HCT116 (cell line): ENCODE results near the gene WDR38. TPM values are rescaled to one million over a fixed set of nuclear protein-coding genes. Genes with fewer than 3 reads are reported as not detected.

Experiments used
- ATAC-seq: fragments of 200-7000 bp; cut with Tn5 transposase; 2 replicates; pipeline ENCODE4 v1.9.1; 2020; ENCODE audit warnings: mild to moderate bottlenecking, moderate library complexity
- BruUV-seq: library from RNA; stranded (reverse); fragments of 400-500 nt; replicated peaks from 2 replicates; lab custom pipeline; 2021; lab: Mats Ljungman, UMichigan
- CTCF ChIA-PET: fragments of 300-600 bp; sonication (Branson Sonifier 250); formaldehyde crosslinking; loops from one replicate; lab custom pipeline; 2021; ENCODE audit warnings: antibody characterized with exemption; lab: Charles Lee
- POLR2A ChIA-PET: fragments of 300-600, 350-600 bp; sonication (Branson Sonifier 250); formaldehyde crosslinking; loops from one replicate; lab custom pipeline; 2021; ENCODE audit warnings: antibody characterized with exemption; lab: Charles Lee
- RAD21 ChIA-PET, 2 experiments: fragments of 300-600 bp; sonication (Branson Sonifier 250); formaldehyde crosslinking; loops; one replicate each; lab custom pipeline; 2023; ENCODE audit warnings: low total read pairs in 2 of 2; ENCODE audit not compliant: uncharacterized antibody in 2 of 2, unreplicated experiment in 2 of 2, low non-redundant PET in 1 of 2; lab: Charles Lee
- DNase-seq: peaks from one replicate; pipeline ENCODE4 v3.0.0-alpha.2; 2010; ENCODE audit warnings: low read depth, low spot score
- H2AFZ ChIP-seq: fragments of 200-600 bp; shearing (Covaris generic), sonication (generic); 2 replicates; pipeline ENCODE4 v1.6.1; 2017; ENCODE audit warnings: low read depth, mixed run types, mixed read lengths, antibody characterized with exemption, low read length; ENCODE audit not compliant: poor library complexity, severe bottlenecking
- H3K27ac ChIP-seq: 2 replicates; pipeline ENCODE4 v1.5.1; 2012; ENCODE audit warnings: low read depth, low read length
- H3K27me3 ChIP-seq: fragments of 200-600 bp; sonication (generic); 2 replicates; pipeline ENCODE4 v1.6.1; 2016; ENCODE audit warnings: mixed run types, low read length, mixed read lengths; ENCODE audit not compliant: insufficient read depth
- H3K36me3 ChIP-seq, 2 experiments: fragments of 200-500 bp in 1 of 2; fragments of 200-600 bp in 1 of 2; sonication (Bioruptor generic) in 1 of 2; sonication (generic) in 1 of 2; 2 replicates each; pipeline versions ENCODE4 v1.5.1 to v1.6.1; 2014 to 2016; ENCODE audit warnings: low read length in 2 of 2, inconsistent platforms in 1 of 2, mixed read lengths in 1 of 2, mixed run types in 1 of 2; ENCODE audit not compliant: insufficient read depth in 2 of 2, control insufficient read depth in 1 of 2
- H3K4me1 ChIP-seq, 2 experiments: fragments of 200-600 bp in 1 of 2; sonication (generic) in 1 of 2; 2 replicates each; pipeline versions ENCODE4 v1.5.1 to v1.6.1; 2012 to 2017; ENCODE audit warnings: low read length in 2 of 2, inconsistent platforms in 1 of 2, mild to moderate bottlenecking in 1 of 2, mixed read lengths in 1 of 2, mixed run types in 1 of 2, moderate library complexity in 1 of 2; ENCODE audit not compliant: insufficient read depth in 2 of 2, control insufficient read depth in 1 of 2
- H3K4me2 ChIP-seq: fragments of 200-600 bp; sonication (generic); 2 replicates; pipeline ENCODE4 v1.6.1; 2017; ENCODE audit warnings: mixed run types, low read length, mixed read lengths
- H3K4me3 ChIP-seq, 2 experiments: fragments of 200-600 bp in 1 of 2; sonication (generic) in 1 of 2; replicated peaks in 1 of 2; 2 replicates each; pipeline ENCODE4 v1.5.1; 2011 to 2016; ENCODE audit warnings: low read length in 2 of 2, control low read depth in 1 of 2, low read depth in 1 of 2, mild to moderate bottlenecking in 1 of 2, mixed read lengths in 1 of 2, mixed run types in 1 of 2
- H3K79me2 ChIP-seq: fragments of 200-600 bp; sonication (generic); 2 replicates; pipeline ENCODE4 v1.6.1; 2017; ENCODE audit warnings: mild to moderate bottlenecking, mixed run types, low read length, moderate library complexity, mixed read lengths; ENCODE audit not compliant: insufficient read depth
- H3K9ac ChIP-seq: fragments of 200-600 bp; sonication (generic); 2 replicates; pipeline ENCODE4 v1.6.1; 2016; ENCODE audit warnings: low read length, mixed read lengths
- H3K9me2 ChIP-seq: fragments of 200-600 bp; sonication (generic), shearing (Covaris generic); 2 replicates; pipeline ENCODE4 v1.6.1; 2017; ENCODE audit warnings: mixed run types, mild to moderate bottlenecking, moderate library complexity; ENCODE audit not compliant: insufficient read depth
- H3K9me3 ChIP-seq, 2 experiments: fragments of 200-500 bp in 1 of 2; fragments of 200-600 bp in 1 of 2; sonication (Bioruptor generic) in 1 of 2; sonication (generic) in 1 of 2; 2 replicates each; pipeline ENCODE4 v1.6.1; 2014 to 2017; ENCODE audit warnings: low read length in 2 of 2, mixed read lengths in 2 of 2, inconsistent platforms in 1 of 2, low read depth in 1 of 2, mild to moderate bottlenecking in 1 of 2, mixed run types in 1 of 2, moderate library complexity in 1 of 2; ENCODE audit not compliant: control insufficient read depth in 1 of 2, insufficient read depth in 1 of 2
- H4K20me1 ChIP-seq: fragments of 200-600 bp; sonication (generic), shearing (Covaris generic); 2 replicates; pipeline ENCODE4 v1.6.1; 2017; ENCODE audit warnings: mixed run types, mild to moderate bottlenecking, moderate library complexity; ENCODE audit not compliant: insufficient read depth
- CEBPB ChIP-seq: IDR thresholded peaks from 2 replicates; pipeline ENCODE4 v1.6.1; 2012; ENCODE audit warnings: low read depth
- CTCF ChIP-seq, 3 experiments: fragments of 200-600 bp in 1 of 3; sonication (generic) in 1 of 3; IDR thresholded peaks in 2 of 3; conservative IDR thresholded peaks in 1 of 3; 2 replicates each; pipeline ENCODE4 v1.5.1; 2012 to 2017; ENCODE audit warnings: low read depth in 2 of 3, low read length in 2 of 3, antibody characterized with exemption in 1 of 3, borderline replicate concordance in 1 of 3, control low read depth in 1 of 3, mild to moderate bottlenecking in 1 of 3, mixed read lengths in 1 of 3, mixed run types in 1 of 3, moderate library complexity in 1 of 3; ENCODE audit not compliant: insufficient read depth in 1 of 3
- EZH2 ChIP-seq: fragments of 200-600 bp; sonication (generic); IDR thresholded peaks from 2 replicates; pipeline ENCODE4 v1.6.1; 2017; ENCODE audit warnings: antibody characterized with exemption, mixed run types
- EZH2phosphoT487 ChIP-seq: fragments of 200-600 bp; IDR thresholded peaks from 2 replicates; pipeline ENCODE4 v1.6.1; 2018; ENCODE audit warnings: antibody characterized with exemption, borderline replicate concordance
- FOSL1 ChIP-seq: IDR thresholded peaks from 2 replicates; pipeline ENCODE4 v1.6.1; 2012; ENCODE audit warnings: low read depth
- MAX ChIP-seq: IDR thresholded peaks from 2 replicates; pipeline ENCODE4 v1.6.1; 2012
- POLR2A ChIP-seq: IDR thresholded peaks from 2 replicates; pipeline ENCODE4 v1.7.0; 2011; ENCODE audit warnings: borderline replicate concordance; ENCODE audit not compliant: insufficient read depth, insufficient read length; ENCODE audit errors: extremely low read depth
- RAD21 ChIP-seq: IDR thresholded peaks from 2 replicates; pipeline ENCODE4 v1.6.1; 2012; ENCODE audit warnings: low read depth, mild to moderate bottlenecking
- SP1 ChIP-seq: IDR thresholded peaks from 2 replicates; pipeline ENCODE4 v1.6.1; 2012; ENCODE audit warnings: low read depth
- YY1 ChIP-seq: IDR thresholded peaks from 2 replicates; pipeline ENCODE4 v1.6.1; 2011; ENCODE audit warnings: low read length, low read depth, moderate library complexity, mild to moderate bottlenecking; ENCODE audit not compliant: insufficient replicate concordance; ENCODE audit errors: extremely low read depth
- intact Hi-C: fragments of 100-400 bp; cut with micrococcal nuclease; formaldehyde crosslinking; loops from 2 replicates; pipeline ENCODE4 v1.10.0; 2022
- total RNA-seq: library from RNA; stranded (reverse); gene quantifications from one replicate; pipeline ENCODE4 v1.2.1, GENCODE V29; 2021; ENCODE audit not compliant: unreplicated experiment

Gene WDR38
- total RNA-seq, 1 experiment from 2014 or later, result not detected

- Histone ChIP-seq H3K36me3 (peaks cover 13 to 36% of the 10 kb centered on the region in 2 experiments; a peak in 3 of 4 replicates), H3K9ac (peak overlapping the region; percentile 98), H3K4me1 (peaks cover 19 to 48% of the 10 kb centered on the region in 2 experiments), H3K27ac (peak overlapping the region; percentile 96), H3K9me3 (no peaks in the 10 kb centered on the region), H3K4me3 (peak overlapping the region; percentile 91 to 94), H3K27me3 (no peaks in the 10 kb centered on the region), H3K4me2 (peak overlapping the region; percentile 84), H2AFZ (no peak overlapping the region), H3K79me2 (peaks cover 88% of the 10 kb centered on the region), H3K9me2 (no peaks in the 10 kb centered on the region), H4K20me1 (peaks cover 19% of the 10 kb centered on the region; the same call in 1 of the 2 replicates)
- intact Hi-C loops, result no loop called here
- ChIA-PET CTCF (no interaction called here), RAD21 (no interaction called here), POLR2A (no interaction called here)
- TF ChIP-seq RAD21 (no peak), YY1 (no peak), CEBPB (no peak), EZH2phosphoT487 (no peak), POLR2A (no peak), EZH2 (no peak)
- DNase-seq (no peak), ATAC-seq (no peak)
- BruUV-seq, result no TSS peak
These were observed 17.5 kb downstream of the WDR38 start for GRCh38 chr9:124870723-124871122.

- no TSS peak for BruUV-seq
- H3K27ac ChIP-seq, result peak overlapping the region; percentile 10; the same call in 1 of the 2 replicates
- H3K27me3 ChIP-seq, result no peaks in the 10 kb centered on the region
- no peaks in the 10 kb centered on the region for H3K9me3 ChIP-seq
- peak overlapping the region; percentile 84 for H3K4me2 ChIP-seq
- peaks cover 90% of the 10 kb centered on the region for H3K79me2 ChIP-seq
- ATAC-seq (no peak), DNase-seq (no peak)
- ChIA-PET RAD21 (no interaction called here), CTCF (no interaction called here), POLR2A (interaction anchor here (0.6 to 1.5 kb wide), 2 partner anchors 10 to 267 kb away, joined by 4 read pairs; partner anchors contain the start of gene RPL35)
- no peak overlapping the region for H2AFZ ChIP-seq
- no peak for TF ChIP-seq FOSL1
- no peak for TF ChIP-seq CTCF (IDR thresholded peaks at IDR 0.05 in 2 of 3, conservative IDR thresholded peaks at IDR 0.05 in 1 of 3; ENCODE audit: borderline replicate concordance in 1 of 3, insufficient read depth in 1 of 3, low read depth in 2 of 3, low read length in 2 of 3)
- no peak for TF ChIP-seq MAX
- no peak for TF ChIP-seq EZH2
- TF ChIP-seq SP1, result no peak
- H3K36me3 ChIP-seq, result peaks cover 16 to 40% of the 10 kb centered on the region in 2 experiments; a peak in 3 of 4 replicates
- H3K9ac ChIP-seq, result peak overlapping the region; percentile 98; the same call in 1 of the 2 replicates
- H3K9me2 ChIP-seq, result no peaks in the 10 kb centered on the region
- peaks cover 19 to 48% of the 10 kb centered on the region in 2 experiments for H3K4me1 ChIP-seq
- peak overlapping the region in 1 of 2 experiments; percentile 91; a peak in 2 of 4 replicates for H3K4me3 ChIP-seq
- H4K20me1 ChIP-seq, result peaks cover 20% of the 10 kb centered on the region; the same call in 1 of the 2 replicates
- intact Hi-C loops, result no loop called here
These were observed 17.9 kb downstream of the WDR38 start for GRCh38 chr9:124871156-124871561.
